H1 (cell line): ENCODE measurements around the gene LMX1B. TPM values are rescaled to one million over a fixed set of nuclear protein-coding genes. Genes with fewer than 3 reads are reported as not detected.
A peak's percentile ranks its signal among the peaks of the same experiment; 100 is the strongest.

Experiments
- CTCF ChIA-PET: fragments of 300-600 bp; sonication (Branson Sonifier 250); formaldehyde crosslinking; loops from one replicate; lab custom pipeline; 2021; ENCODE audit not compliant: partially characterized antibody; lab: Charles Lee
- POLR2A ChIA-PET: fragments of 300-600 bp; sonication (Branson Sonifier 250); formaldehyde crosslinking; loops from one replicate; lab custom pipeline; 2021; ENCODE audit warnings: inconsistent platforms; ENCODE audit not compliant: partially characterized antibody; lab: Charles Lee
- DNase-seq, 2 experiments: peaks; one replicate each; pipeline versions ENCODE4 v3.0.0 to v3.0.0-alpha.2; 2010 to 2022; ENCODE audit warnings: low spot score in 2 of 2, low read depth in 1 of 2, mixed read lengths in 1 of 2
- FAIRE-seq: peaks from 2 replicates; lab custom pipeline; 2011; peaks lifted over from hg19 to GRCh38; lab: Jason Lieb, UNC
- H2AFZ ChIP-seq: 2 replicates; pipeline ENCODE4 v1.8.1; 2012; ENCODE audit warnings: low read length, inconsistent platforms
- H2AK5ac ChIP-seq: 2 replicates; pipeline ENCODE4 v1.6.1; 2013; ENCODE audit warnings: low read depth, low read length
- H2BK120ac ChIP-seq: replicated peaks from 2 replicates; pipeline ENCODE3; 2013; ENCODE audit warnings: low read depth, low read length, inconsistent platforms
- H2BK12ac ChIP-seq: 2 replicates; pipeline ENCODE4 v1.6.1; 2013; ENCODE audit warnings: low read depth, low read length
- H2BK15ac ChIP-seq: 2 replicates; pipeline ENCODE4 v1.6.1; 2013; ENCODE audit warnings: low read length
- H2BK20ac ChIP-seq: 2 replicates; pipeline ENCODE4 v1.6.1; 2013; ENCODE audit warnings: low read length
- H2BK5ac ChIP-seq: 2 replicates; pipeline ENCODE4 v1.6.1; 2013; ENCODE audit warnings: low read depth, low read length
- H3K14ac ChIP-seq: 2 replicates; pipeline ENCODE4 v1.6.1; 2013; ENCODE audit warnings: inconsistent platforms; ENCODE audit not compliant: insufficient read length
- H3K18ac ChIP-seq: 2 replicates; pipeline ENCODE4 v1.6.1; 2013; ENCODE audit warnings: low read length; ENCODE audit errors: extremely low read depth
- H3K23ac ChIP-seq: 2 replicates; pipeline ENCODE4 v1.6.1; 2013; ENCODE audit warnings: inconsistent platforms; ENCODE audit not compliant: insufficient read length
- H3K23me2 ChIP-seq: 2 replicates; pipeline ENCODE4 v1.6.1; 2013; ENCODE audit warnings: low read depth, low read length
- H3K27ac ChIP-seq: 2 replicates; pipeline ENCODE4 v1.6.1; 2011; ENCODE audit warnings: low read depth, low read length, inconsistent platforms
- H3K27me3 ChIP-seq, 4 experiments: replicated peaks in 1 of 4; 1 replicate in 1 of 4; 2 replicates in 3 of 4; pipeline versions ENCODE4 v1.6.1 to v1.8.1; 2011 to 2013; ENCODE audit warnings: low read length in 3 of 4, mild to moderate bottlenecking in 3 of 4, inconsistent platforms in 2 of 4, mixed read lengths in 2 of 4, moderate library complexity in 1 of 4; ENCODE audit not compliant: control insufficient read depth in 3 of 4, insufficient read depth in 3 of 4; ENCODE audit errors: extremely low read depth in 1 of 4
- H3K36me3 ChIP-seq, 4 experiments: 2 replicates each; pipeline versions ENCODE4 v1.6.1 to v1.8.1; 2011 to 2013; ENCODE audit warnings: mild to moderate bottlenecking in 4 of 4, low read length in 3 of 4, moderate library complexity in 2 of 4, control low read depth in 1 of 4, inconsistent platforms in 1 of 4; ENCODE audit not compliant: insufficient read depth in 4 of 4, control insufficient read depth in 2 of 4
- H3K4ac ChIP-seq: replicated peaks from 2 replicates; pipeline ENCODE3; 2013; ENCODE audit warnings: low read length, low read depth, mixed read lengths, inconsistent platforms; ENCODE audit not compliant: insufficient read length
- H3K4me1 ChIP-seq, 4 experiments: replicated peaks in 1 of 4; 1 replicate in 1 of 4; 2 replicates in 3 of 4; pipeline versions ENCODE4 v1.6.1 to v1.8.1; 2011 to 2013; ENCODE audit warnings: low read length in 3 of 4, inconsistent platforms in 2 of 4, mixed read lengths in 1 of 4; ENCODE audit not compliant: insufficient read depth in 4 of 4, control insufficient read depth in 3 of 4
- H3K4me2 ChIP-seq, 2 experiments: 2 replicates each; pipeline versions ENCODE4 v1.6.1 to v1.8.1; 2011 to 2013; ENCODE audit warnings: low read depth in 2 of 2, low read length in 2 of 2, control low read depth in 1 of 2, inconsistent platforms in 1 of 2, mild to moderate bottlenecking in 1 of 2; ENCODE audit not compliant: insufficient read depth in 1 of 2
- H3K4me3 ChIP-seq, 4 experiments: fragments of 200-600, 300-600 bp in 1 of 4; sonication (generic), shearing (Covaris generic), sonication (Bioruptor Twin) in 1 of 4; 2 replicates each; pipeline versions ENCODE4 v1.5.1 to v1.8.1; 2011 to 2016; ENCODE audit warnings: low read length in 4 of 4, low read depth in 3 of 4, control low read depth in 2 of 4, inconsistent platforms in 2 of 4, mild to moderate bottlenecking in 2 of 4, mixed read lengths in 1 of 4, moderate library complexity in 1 of 4; ENCODE audit not compliant: insufficient read depth in 2 of 4; ENCODE audit errors: extremely low read depth in 1 of 4
- H3K56ac ChIP-seq: replicated peaks from 2 replicates; pipeline ENCODE3; 2013; ENCODE audit warnings: low read depth, mild to moderate bottlenecking, mixed read lengths, low read length, inconsistent platforms; ENCODE audit not compliant: insufficient read length
- H3K79me1 ChIP-seq: 2 replicates; pipeline ENCODE4 v1.6.1; 2013; ENCODE audit warnings: low read depth, low read length, control low read depth
- H3K79me2 ChIP-seq, 2 experiments: 2 replicates each; pipeline versions ENCODE4 v1.6.1 to v1.8.1; 2012 to 2013; ENCODE audit warnings: low read length in 2 of 2, mild to moderate bottlenecking in 2 of 2, inconsistent platforms in 1 of 2; ENCODE audit not compliant: insufficient read depth in 2 of 2, control insufficient read depth in 1 of 2
- H3K9ac ChIP-seq, 4 experiments: replicated peaks in 1 of 4; 1 replicate in 1 of 4; 2 replicates in 3 of 4; pipeline versions ENCODE4 v1.6.1 to v1.8.1; 2011 to 2013; ENCODE audit warnings: low read depth in 3 of 4, low read length in 3 of 4, control low read depth in 2 of 4, mild to moderate bottlenecking in 2 of 4, moderate library complexity in 2 of 4, inconsistent platforms in 1 of 4; ENCODE audit errors: extremely low read depth in 1 of 4
- H3K9me3 ChIP-seq, 2 experiments: 2 replicates each; pipeline versions ENCODE4 v1.6.1 to v1.8.1; 2012 to 2013; ENCODE audit warnings: mild to moderate bottlenecking in 2 of 2, moderate library complexity in 2 of 2, control low read depth in 1 of 2, inconsistent platforms in 1 of 2, low read depth in 1 of 2, low read length in 1 of 2, mixed read lengths in 1 of 2; ENCODE audit not compliant: insufficient read depth in 2 of 2
- H4K20me1 ChIP-seq, 2 experiments: replicated peaks in 1 of 2; 2 replicates each; pipeline versions ENCODE3 to v1.8.1; 2011 to 2013; ENCODE audit warnings: inconsistent platforms in 2 of 2, low read length in 2 of 2, mild to moderate bottlenecking in 1 of 2; ENCODE audit not compliant: insufficient read depth in 2 of 2, control insufficient read depth in 1 of 2
- H4K5ac ChIP-seq: 2 replicates; pipeline ENCODE4 v1.6.1; 2013; ENCODE audit warnings: low read length, low read depth, mixed read lengths, inconsistent platforms; ENCODE audit not compliant: insufficient read length
- H4K8ac ChIP-seq: 2 replicates; pipeline ENCODE4 v1.8.0; 2013; ENCODE audit warnings: mild to moderate bottlenecking, moderate library complexity, low read length, inconsistent platforms; ENCODE audit not compliant: insufficient read depth; ENCODE audit errors: extremely low read depth
- H4K91ac ChIP-seq: replicated peaks from 2 replicates; pipeline ENCODE3; 2013; ENCODE audit warnings: low read length, mixed read lengths, inconsistent platforms; ENCODE audit not compliant: insufficient read length
- ASH2L ChIP-seq: fragments of 200-600, 300-600 bp; sonication (generic); IDR thresholded peaks from one replicate; pipeline ENCODE4 v1.7.1; 2017; ENCODE audit warnings: low read length
- CBX5 ChIP-seq: fragments of 300-800, 300-1000 bp; sonication (generic); IDR thresholded peaks from 2 replicates; pipeline ENCODE4 v1.7.1; 2016; ENCODE audit warnings: antibody characterized with exemption, low read length, low read depth
- CHD1 ChIP-seq: IDR thresholded peaks from 2 replicates; pipeline ENCODE4 v1.6.1; 2012; ENCODE audit warnings: low read depth, low read length, improper control_type of control experiment
- CREB1 ChIP-seq: IDR thresholded peaks from 2 replicates; pipeline ENCODE4 v1.6.1; 2012; ENCODE audit warnings: inconsistent platforms
- KDM4A ChIP-seq: IDR thresholded peaks from one replicate; pipeline ENCODE4 v1.7.1; 2012; ENCODE audit warnings: low read depth, mild to moderate bottlenecking, moderate library complexity, low read length, inconsistent platforms; ENCODE audit not compliant: severe bottlenecking
- SIN3A ChIP-seq, 2 experiments: IDR thresholded peaks in 1 of 2; conservative IDR thresholded peaks in 1 of 2; 2 replicates each; pipeline ENCODE4 v1.6.1; 2011 to 2012; ENCODE audit warnings: low read length in 2 of 2, improper control_type of control experiment in 1 of 2, low read depth in 1 of 2, mild to moderate bottlenecking in 1 of 2
- SIX5 ChIP-seq: IDR thresholded peaks from 2 replicates; pipeline ENCODE4 v1.6.1; 2011; ENCODE audit warnings: mild to moderate bottlenecking, low read depth, low read length
- SP2 ChIP-seq: IDR thresholded peaks from 2 replicates; pipeline ENCODE4 v1.6.1; 2012; ENCODE audit warnings: mild to moderate bottlenecking, low read length, inconsistent platforms
- WGBS, 2 experiments: shearing (Covaris generic) in 1 of 2; methylation state at CpG; one replicate each; pipeline versions ENCODE4 v1.1.6 to v1.1.7; 2013 to 2015; ENCODE audit warnings: low lambda C conversion rate in 2 of 2, mixed read lengths in 2 of 2, inconsistent platforms in 1 of 2, low coverage in 1 of 2, missing lambda C conversion rate in 1 of 2; ENCODE audit not compliant: insufficient replicate concordance in 2 of 2, insufficient coverage in 1 of 2, insufficient read length in 1 of 2; ENCODE audit errors: extremely low coverage in 1 of 2, missing lambda C conversion rate in 1 of 2; 5-methylcytosine and 5-hydroxymethylcytosine counted together
- polyA plus RNA-seq, 7 experiments: library from polyadenylated mRNA; depleted of rRNA in 3 of 7; stranded (reverse) in 5 of 7; unstranded in 2 of 7; fragments of >200 nt in 5 of 7; fragments of 200-250 nt in 2 of 7; gene quantifications; 1 replicate in 5 of 7; 2 replicates in 1 of 7; 4 replicates in 1 of 7; pipeline versions ENCODE4 v1.2.1 to v1.2.3, GENCODE V29; 2011 to 2013; ENCODE audit warnings: missing spikeins in 2 of 7, mixed read lengths in 2 of 7
- total RNA-seq: library from RNA; stranded (reverse); fragmentation: NEBNext Ultra II Directional; extraction: Animal tissue kit (Norgen Biotek cat#: 25700); gene quantifications from 2 replicates; pipeline ENCODE4 v1.2.1, GENCODE V29; 2021

LMX1B gene
- total and polyA plus RNA-seq, 2 of the 8 experiments (the other 6 are each of a cell fraction or from before 2014, with no cell fraction given) = 0.09 to 0.37 TPM

DNA sequence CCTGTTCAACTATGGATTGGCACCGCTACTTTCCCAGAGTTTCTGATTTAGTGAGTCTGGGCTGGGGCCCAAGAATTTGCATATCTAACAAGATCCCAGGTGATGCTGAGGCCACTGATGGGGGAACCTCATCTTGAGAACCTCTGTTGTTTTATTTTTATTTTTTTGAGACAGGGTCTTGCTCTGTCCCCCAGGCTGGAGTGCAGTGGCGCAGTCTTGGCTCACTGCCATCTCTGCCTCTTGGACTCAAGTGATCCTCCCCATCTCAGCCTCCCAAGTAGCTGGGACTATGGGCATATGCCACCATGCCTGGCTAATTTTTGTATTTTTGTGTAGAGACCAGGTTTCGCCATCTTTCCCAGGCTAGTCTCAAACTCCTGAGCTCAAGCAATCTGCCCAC, 35.7 kb downstream of the LMX1B start:
- no peaks in the 10 kb centered on the region for H4K20me1 ChIP-seq
- no peak overlapping the region for H4K8ac ChIP-seq
- no peak overlapping the region for H3K14ac ChIP-seq
- no peak overlapping the region for H2BK20ac ChIP-seq
- H2BK15ac ChIP-seq = 0 out of 2 replicates have a peak overlapping the region, but pooled peaks have one; percentile 29
- no peak overlapping the region for H3K4me3 ChIP-seq
- no peaks in the 10 kb centered on the region for H3K36me3 ChIP-seq
- no peak overlapping the region for H2BK12ac ChIP-seq
- ChIA-PET POLR2A (no interaction called here), CTCF (interaction anchor here (1.0 to 4.1 kb wide), 7 partner anchors 8 to 86 kb away, joined by 3 to 24 read pairs (median 4); no protein-coding TSS in a partner anchor)
- H3K9ac ChIP-seq = no peak overlapping the region
- DNase-seq (no peak), FAIRE-seq (no peak)
- H3K79me2 ChIP-seq = no peaks in the 10 kb centered on the region
- H4K91ac ChIP-seq = no peak overlapping the region
- no peak overlapping the region for H2BK5ac ChIP-seq
- no peak overlapping the region for H3K4me2 ChIP-seq
- TF ChIP-seq SIN3A (conservative IDR thresholded peaks at IDR 0.05 in 1 of 2, IDR thresholded peaks at IDR 0.05 in 1 of 2; ENCODE audit: low read depth in 1 of 2, low read length in 2 of 2) (no peak), SP2 (no peak), ASH2L (no peak), CHD1 (no peak), CBX5 (no peak), KDM4A (no peak), CREB1 (no peak), SIX5 (no peak)
- H3K23me2 ChIP-seq = peaks cover 3% of the 10 kb centered on the region; the same call in 1 of the 2 replicates
- H3K23ac ChIP-seq = no peak overlapping the region
- WGBS, 2 experiments = 89% methylated on average over 3 of the region's 3 CpGs; no CpG with 5 or more reads in 1 of the 2 experiments
- no peak overlapping the region for H2AK5ac ChIP-seq
- H3K27ac ChIP-seq = no peak overlapping the region
- no peak overlapping the region; the same call in 1 of the 2 replicates for H3K18ac ChIP-seq
- no peaks in the 10 kb centered on the region for H3K79me1 ChIP-seq
- no peak overlapping the region for H3K56ac ChIP-seq
- no peak overlapping the region for H3K4ac ChIP-seq
- no peak overlapping the region for H2BK120ac ChIP-seq
- no peak overlapping the region for H4K5ac ChIP-seq
- H3K27me3 ChIP-seq = peaks cover 0 to 9% (median 0%) of the 10 kb centered on the region in 4 experiments; a peak in 2 of 7 replicates
- peaks cover 3 to 23% (median 13%) of the 10 kb centered on the region in 4 experiments for H3K4me1 ChIP-seq
- H2AFZ ChIP-seq = no peak overlapping the region
- no peaks in the 10 kb centered on the region for H3K9me3 ChIP-seq
